Neural crest cell (in vitro differentiated cells): ENCODE data around the gene ACTN4. TPM values are rescaled to one million over a fixed set of nuclear protein-coding genes. Genes with fewer than 3 reads are reported as not detected.

Experiments
- DNase-seq: peaks from one replicate; pipeline ENCODE4 v3.0.0; 2021; ENCODE audit warnings: low read depth, mixed read lengths, low spot score
- H3K27ac Mint-ChIP-seq: one replicate; pipeline ENCODE4 v1.8.0; 2021; ENCODE audit warnings: mild to moderate bottlenecking, mixed read lengths; ENCODE audit not compliant: unreplicated experiment
- H3K27me3 Mint-ChIP-seq: 2 replicates; pipeline ENCODE4 v1.8.0; 2021; ENCODE audit warnings: low read depth, mild to moderate bottlenecking, mixed read lengths
- H3K36me3 Mint-ChIP-seq: 2 replicates; pipeline ENCODE4 v1.8.0; 2021; ENCODE audit warnings: low read depth, mild to moderate bottlenecking, mixed read lengths
- H3K4me1 Mint-ChIP-seq: 2 replicates; pipeline ENCODE4 v1.8.0; 2021; ENCODE audit warnings: mixed read lengths
- H3K4me3 Mint-ChIP-seq: one replicate; pipeline ENCODE4 v1.8.0; 2021; ENCODE audit warnings: mild to moderate bottlenecking, mixed read lengths
- H3K9me3 Mint-ChIP-seq: 2 replicates; pipeline ENCODE4 v1.8.0; 2021; ENCODE audit warnings: mixed read lengths
- total RNA-seq: library from RNA; stranded (reverse); gene quantifications from 2 replicates; pipeline ENCODE4 v1.2.1, GENCODE V29; 2021
- TF ChIP-seq, protein P1 (sequence below): fragments of 200-600 bp; sonication (generic); conservative IDR thresholded peaks from 2 replicates; pipeline ENCODE4 v1.5.0; 2021; ENCODE audit warnings: antibody characterized with exemption, mild to moderate bottlenecking

ACTN4 gene
- total RNA-seq, 1 donor from 2014 or later: 324 TPM

DNA sequence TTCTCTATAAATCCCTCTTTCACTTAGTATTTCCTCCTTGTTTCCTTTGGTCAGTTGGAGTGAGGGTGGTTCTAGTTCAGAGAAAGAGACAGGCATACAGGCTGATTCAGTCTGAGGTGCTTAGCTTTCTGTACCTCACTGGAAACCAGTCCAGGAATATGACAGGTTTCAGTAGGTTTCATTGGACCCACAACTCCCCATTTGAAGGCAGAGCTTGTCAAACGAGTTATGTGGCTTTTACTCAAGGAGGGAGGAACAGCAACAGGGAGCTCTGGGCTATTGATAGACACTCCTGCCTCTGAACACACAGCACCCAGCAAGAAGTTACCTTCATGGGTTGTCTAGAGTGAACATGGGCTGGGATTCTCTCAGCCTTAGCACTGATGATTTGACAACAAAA, 14.5 kb downstream of the ACTN4 start:
- DNase-seq: no peak
- TF ChIP-seq, protein P1, sequence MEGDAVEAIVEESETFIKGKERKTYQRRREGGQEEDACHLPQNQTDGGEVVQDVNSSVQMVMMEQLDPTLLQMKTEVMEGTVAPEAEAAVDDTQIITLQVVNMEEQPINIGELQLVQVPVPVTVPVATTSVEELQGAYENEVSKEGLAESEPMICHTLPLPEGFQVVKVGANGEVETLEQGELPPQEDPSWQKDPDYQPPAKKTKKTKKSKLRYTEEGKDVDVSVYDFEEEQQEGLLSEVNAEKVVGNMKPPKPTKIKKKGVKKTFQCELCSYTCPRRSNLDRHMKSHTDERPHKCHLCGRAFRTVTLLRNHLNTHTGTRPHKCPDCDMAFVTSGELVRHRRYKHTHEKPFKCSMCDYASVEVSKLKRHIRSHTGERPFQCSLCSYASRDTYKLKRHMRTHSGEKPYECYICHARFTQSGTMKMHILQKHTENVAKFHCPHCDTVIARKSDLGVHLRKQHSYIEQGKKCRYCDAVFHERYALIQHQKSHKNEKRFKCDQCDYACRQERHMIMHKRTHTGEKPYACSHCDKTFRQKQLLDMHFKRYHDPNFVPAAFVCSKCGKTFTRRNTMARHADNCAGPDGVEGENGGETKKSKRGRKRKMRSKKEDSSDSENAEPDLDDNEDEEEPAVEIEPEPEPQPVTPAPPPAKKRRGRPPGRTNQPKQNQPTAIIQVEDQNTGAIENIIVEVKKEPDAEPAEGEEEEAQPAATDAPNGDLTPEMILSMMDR: no peak
- H3K36me3 Mint-ChIP-seq: no peaks in the 10 kb centered on the region
- H3K4me1 Mint-ChIP-seq: peaks cover 74% of the 10 kb centered on the region
- peak overlapping the region; percentile 52 for H3K27ac Mint-ChIP-seq
- H3K27me3 Mint-ChIP-seq: no peaks in the 10 kb centered on the region
- H3K9me3 Mint-ChIP-seq: no peaks in the 10 kb centered on the region
- no peak overlapping the region for H3K4me3 Mint-ChIP-seq

DNA sequence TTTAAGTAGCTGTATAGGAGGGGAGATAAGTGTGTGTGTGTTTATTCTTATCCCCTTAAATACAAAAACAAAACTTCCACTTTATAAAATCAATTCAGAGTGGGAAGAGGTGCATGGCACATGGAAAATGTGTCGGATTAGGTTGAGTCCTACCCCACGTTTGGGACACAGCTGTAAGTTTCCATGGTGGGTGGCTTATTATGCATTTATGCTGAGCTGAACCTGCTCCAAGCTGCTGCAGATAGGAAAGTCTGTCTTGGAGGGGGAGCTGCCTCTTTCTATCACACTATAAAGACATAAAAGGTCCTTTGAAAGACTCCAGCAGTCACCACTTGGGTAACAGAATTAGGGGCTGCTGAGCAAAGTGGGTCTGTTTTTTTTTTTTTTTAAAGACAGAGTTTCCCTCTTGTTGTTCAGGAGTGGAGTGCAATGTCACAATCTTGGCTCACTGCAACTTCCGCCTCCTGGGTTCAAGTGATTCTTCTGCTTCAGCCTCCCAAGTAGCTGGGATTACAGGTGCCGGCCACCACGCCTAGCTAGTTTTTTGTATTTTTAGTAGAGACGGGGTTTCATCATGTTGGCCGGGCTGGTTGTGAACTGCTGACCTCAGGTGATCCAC, 15.2 kb downstream of the ACTN4 start:
- peak overlapping the region; percentile 52 for H3K27ac Mint-ChIP-seq
- no peaks in the 10 kb centered on the region for H3K9me3 Mint-ChIP-seq
- H3K4me1 Mint-ChIP-seq: peaks cover 74% of the 10 kb centered on the region
- no peaks in the 10 kb centered on the region for H3K36me3 Mint-ChIP-seq
- H3K27me3 Mint-ChIP-seq: no peaks in the 10 kb centered on the region
- TF ChIP-seq, protein P1: no peak
- no peak for DNase-seq
- H3K4me3 Mint-ChIP-seq: no peak overlapping the region

DNA sequence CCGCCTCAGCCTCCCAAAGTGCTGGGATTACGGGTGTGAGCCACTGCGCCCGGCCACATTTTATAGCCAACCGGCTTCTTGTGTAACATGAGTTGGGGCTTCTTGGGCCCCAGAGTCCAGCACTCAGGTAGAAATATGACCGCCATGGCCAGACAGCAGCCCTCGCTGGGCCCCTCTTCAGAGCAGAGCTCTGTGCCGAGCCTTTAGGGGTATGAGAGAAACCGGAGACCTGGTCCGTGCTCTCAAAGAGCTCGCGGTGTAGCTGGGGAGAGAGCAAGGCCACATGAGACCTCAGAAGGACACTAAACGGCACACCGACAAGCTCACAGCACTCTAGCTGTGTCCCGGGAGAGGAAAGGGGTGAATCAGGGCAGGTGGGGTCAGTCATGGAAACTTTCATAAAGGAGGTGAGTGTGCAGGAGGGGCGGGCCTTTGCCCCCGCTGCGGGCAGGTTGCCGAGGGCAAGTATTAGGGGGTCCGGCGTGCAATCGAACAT, 15.8 kb downstream of the ACTN4 start:
- peaks cover 74% of the 10 kb centered on the region for H3K4me1 Mint-ChIP-seq
- H3K9me3 Mint-ChIP-seq: no peaks in the 10 kb centered on the region
- H3K27me3 Mint-ChIP-seq: no peaks in the 10 kb centered on the region

DNA sequence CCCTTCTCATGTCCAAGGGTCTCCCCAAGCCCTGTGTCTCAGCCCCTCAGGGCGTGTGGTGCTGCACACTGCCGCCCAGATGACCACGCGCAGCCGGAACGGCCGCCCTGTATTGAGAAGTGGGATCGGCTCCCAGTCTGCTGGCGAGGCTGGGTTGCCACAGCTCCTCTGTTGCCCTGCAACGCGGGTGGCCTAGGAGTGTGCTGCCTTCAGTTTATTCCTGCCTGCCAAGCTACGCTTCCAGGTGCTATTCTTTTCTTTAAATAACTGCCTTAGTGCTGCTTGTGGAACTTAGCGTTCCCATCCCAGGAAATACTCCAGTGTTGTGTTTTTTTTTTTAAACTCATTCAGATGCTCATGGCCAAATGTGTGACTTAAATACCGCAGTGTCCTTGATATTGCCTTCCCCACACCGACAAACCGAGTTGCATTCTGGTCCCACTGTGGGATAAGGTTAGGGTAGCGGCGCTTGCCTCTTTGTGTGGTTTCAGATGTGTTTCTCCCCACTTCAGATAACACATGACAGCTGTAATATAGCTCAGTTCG, 16.6 kb downstream of the ACTN4 start:
- TF ChIP-seq, protein P1: no peak
- H3K4me1 Mint-ChIP-seq: peaks cover 71% of the 10 kb centered on the region
- H3K36me3 Mint-ChIP-seq: no peaks in the 10 kb centered on the region
- no peak overlapping the region for H3K27ac Mint-ChIP-seq
- no peak for DNase-seq
- H3K9me3 Mint-ChIP-seq: no peaks in the 10 kb centered on the region
- H3K27me3 Mint-ChIP-seq: no peaks in the 10 kb centered on the region
- no peak overlapping the region for H3K4me3 Mint-ChIP-seq

More for the DNA sequence above, 15.8 kb downstream of the ACTN4 start:
- no peak overlapping the region for H3K4me3 Mint-ChIP-seq
- H3K27ac Mint-ChIP-seq: no peak overlapping the region
- no peak for DNase-seq
- TF ChIP-seq, protein P1: no peak
- H3K36me3 Mint-ChIP-seq: no peaks in the 10 kb centered on the region

DNA sequence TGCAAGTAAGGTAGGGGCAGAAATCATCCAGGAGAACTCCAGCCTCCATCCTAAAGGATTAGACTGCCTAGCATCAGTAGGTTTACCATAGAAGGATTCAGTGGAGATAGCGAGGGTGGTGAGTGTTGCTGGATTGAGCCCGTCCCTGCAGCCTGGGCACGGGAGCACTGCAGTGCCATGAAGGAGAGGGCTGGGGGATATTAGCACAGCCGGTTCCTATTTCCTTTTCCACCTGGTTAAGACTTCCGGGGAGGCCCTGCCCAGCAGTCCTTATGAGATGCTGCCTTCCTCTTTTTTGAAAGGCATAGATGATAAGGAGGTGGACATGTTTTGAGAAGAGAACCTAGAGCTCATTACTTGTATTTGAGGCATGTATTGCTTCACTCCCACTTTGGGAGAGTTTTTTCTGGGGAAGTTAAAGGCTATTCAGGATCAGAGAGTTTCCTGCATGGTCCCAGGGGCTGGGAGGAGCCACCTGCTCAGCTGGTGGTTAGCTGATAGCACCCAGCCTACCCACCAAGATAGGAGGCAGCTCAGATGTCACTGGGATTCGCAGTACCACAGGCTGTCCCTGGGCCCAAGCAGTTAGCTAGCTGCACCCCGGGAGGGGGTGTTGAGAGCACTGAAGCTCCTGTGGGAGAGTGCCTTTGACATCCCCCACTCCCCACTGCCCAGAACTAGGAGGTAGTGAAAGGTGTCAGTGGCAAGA, 17.2 kb downstream of the ACTN4 start:
- Mint-ChIP-seq H3K27ac (no peak overlapping the region), H3K27me3 (no peaks in the 10 kb centered on the region), H3K36me3 (no peaks in the 10 kb centered on the region), H3K9me3 (no peaks in the 10 kb centered on the region), H3K4me3 (peak overlapping the region; percentile 34), H3K4me1 (peaks cover 76% of the 10 kb centered on the region)
- no peak for DNase-seq
- TF ChIP-seq, protein P1: no peak
